HL-60 (cell line): ENCODE measurements around the gene NAALADL2.

ENCODE experiments used
- CTCF ChIP-seq: IDR thresholded peaks from one replicate; pipeline ENCODE4 v1.5.1; 2011; ENCODE audit warnings: low read length, control low read depth, inconsistent platforms; ENCODE audit not compliant: insufficient read depth
- GABPA ChIP-seq: IDR thresholded peaks from 2 replicates; pipeline ENCODE4 v1.6.1; 2012; ENCODE audit warnings: low read depth
- POLR2AphosphoS5 ChIP-seq: IDR thresholded peaks from 2 replicates; pipeline ENCODE4 v1.6.1; 2012; ENCODE audit warnings: low read depth
- REST ChIP-seq: IDR thresholded peaks from 2 replicates; pipeline ENCODE4 v1.6.1; 2012; ENCODE audit warnings: low read depth; ENCODE audit not compliant: insufficient replicate concordance

GRCh38 chr3:175486255-175486654 lies 627.1 kb downstream of the NAALADL2 start:
- TF ChIP-seq CTCF (no peak), POLR2AphosphoS5 (no peak), REST (no peak), GABPA (no peak)
